HEK293 (cell line): ENCODE data around the gene ZCWPW1.

ENCODE experiments used
- CTCF ChIA-PET: fragments of 350-600 bp; formaldehyde crosslinking; extraction: SDS; loops from one replicate; lab custom pipeline; 2021; ENCODE audit warnings: antibody characterized with exemption; lab: Yijun Ruan, JAX
- POLR2A ChIA-PET: fragments of 300-600 bp; formaldehyde crosslinking; extraction: SDS; loops from one replicate; lab custom pipeline; 2020; ENCODE audit warnings: antibody characterized with exemption, inconsistent platforms; lab: Yijun Ruan, JAX
- H3K27ac ChIP-seq: fragments of 200-500 bp; sonication (Bioruptor generic); 2 replicates; pipeline ENCODE4 v1.5.1; 2014; ENCODE audit warnings: low read depth, low read length, control low read depth, inconsistent platforms; ENCODE audit errors: extremely low read depth
- H3K36me3 ChIP-seq, 2 experiments: fragments of 200-500 bp in 1 of 2; sonication (Bioruptor generic) in 1 of 2; 1 replicate in 1 of 2; 2 replicates in 1 of 2; pipeline ENCODE4 v1.5.1; 2014 to 2017; ENCODE audit warnings: inconsistent platforms in 2 of 2, low read length in 2 of 2; ENCODE audit not compliant: control insufficient read depth in 2 of 2, insufficient read depth in 1 of 2
- H3K4me1 ChIP-seq: fragments of 200-500 bp; sonication (Bioruptor generic); 2 replicates; pipeline ENCODE4 v1.5.1; 2014; ENCODE audit warnings: mild to moderate bottlenecking, low read length, inconsistent platforms; ENCODE audit not compliant: control insufficient read depth, insufficient read depth
- H3K4me3 ChIP-seq: 2 replicates; pipeline ENCODE4 v1.5.1; 2011; ENCODE audit warnings: low read depth, mild to moderate bottlenecking, control low read depth, low read length, moderate library complexity
- H3K9me3 ChIP-seq: fragments of 200-500 bp; sonication (Bioruptor generic); 2 replicates; pipeline ENCODE4 v1.5.1; 2014; ENCODE audit warnings: low read depth, low read length, inconsistent platforms; ENCODE audit not compliant: control insufficient read depth, insufficient read depth
- BCL11A ChIP-seq: fragments of 450-650 bp; formaldehyde crosslinking; IDR thresholded peaks from 2 replicates; pipeline ENCODE4 v1.5.1; 2016; ENCODE audit warnings: low read depth, missing biosample characterization, missing genetic modification characterization
- IKZF3 ChIP-seq: fragments of 450-650 bp; IDR thresholded peaks from 2 replicates; pipeline ENCODE4 v1.5.0; 2018; ENCODE audit warnings: missing biosample characterization, mild to moderate bottlenecking, missing genetic modification characterization, moderate library complexity
- PATZ1 ChIP-seq: fragments of 450-650 bp; formaldehyde crosslinking; IDR thresholded peaks from 2 replicates; pipeline ENCODE4 v1.5.1; 2016; ENCODE audit warnings: missing biosample characterization, missing genetic modification characterization
- PRDM1 ChIP-seq: fragments of 450-650 bp; formaldehyde crosslinking; IDR thresholded peaks from 2 replicates; pipeline ENCODE4; 2016; ENCODE audit warnings: missing biosample characterization, missing genetic modification characterization
- YY1 ChIP-seq: fragments of 450-650 bp; formaldehyde crosslinking; IDR thresholded peaks from 2 replicates; pipeline ENCODE4 v1.5.1; 2018; ENCODE audit warnings: missing biosample characterization, missing genetic modification characterization
- ZBTB11 ChIP-seq: fragments of 450-650 bp; formaldehyde crosslinking; conservative IDR thresholded peaks from 2 replicates; pipeline ENCODE4 v1.5.1; 2016; ENCODE audit warnings: low read depth, missing biosample characterization, missing genetic modification characterization
- ZBTB17 ChIP-seq: fragments of 450-650 bp; formaldehyde crosslinking; IDR thresholded peaks from 2 replicates; pipeline ENCODE4 v1.5.1; 2016; ENCODE audit warnings: missing biosample characterization, missing genetic modification characterization
- ZEB2 ChIP-seq: fragments of 450-650 bp; formaldehyde crosslinking; IDR thresholded peaks from 2 replicates; pipeline ENCODE4 v1.5.1; 2016; ENCODE audit warnings: missing biosample characterization, missing genetic modification characterization
- ZNF18 ChIP-seq: fragments of 450-650 bp; formaldehyde crosslinking; IDR thresholded peaks from 2 replicates; pipeline ENCODE4 v1.5.1; 2016; ENCODE audit warnings: missing biosample characterization, missing genetic modification characterization
- ZNF221 ChIP-seq: fragments of 450-650 bp; formaldehyde crosslinking; IDR thresholded peaks from 2 replicates; pipeline ENCODE4 v1.5.1; 2017; ENCODE audit warnings: missing biosample characterization, missing genetic modification characterization, borderline replicate concordance
- ZNF23 ChIP-seq: fragments of 450-650 bp; formaldehyde crosslinking; IDR thresholded peaks from 2 replicates; pipeline ENCODE4 v1.5.1; 2016; ENCODE audit warnings: missing biosample characterization, missing genetic modification characterization, borderline replicate concordance
- ZNF341 ChIP-seq: fragments of 450-650 bp; formaldehyde crosslinking; IDR thresholded peaks from 2 replicates; pipeline ENCODE4; 2016; ENCODE audit warnings: low read depth, missing biosample characterization, missing genetic modification characterization
- ZNF423 ChIP-seq: fragments of 450-650 bp; formaldehyde crosslinking; IDR thresholded peaks from 2 replicates; pipeline ENCODE4 v1.5.1; 2016; ENCODE audit warnings: missing biosample characterization, missing genetic modification characterization
- ZNF513 ChIP-seq: fragments of 450-650 bp; IDR thresholded peaks from 2 replicates; pipeline ENCODE4 v1.5.1; 2018; ENCODE audit warnings: missing biosample characterization, missing genetic modification characterization
- ZNF561 ChIP-seq: fragments of 450-650 bp; IDR thresholded peaks from 2 replicates; pipeline ENCODE4 v1.5.1; 2018; ENCODE audit warnings: missing biosample characterization, missing genetic modification characterization, borderline replicate concordance
- ZNF600 ChIP-seq: fragments of 450-650 bp; formaldehyde crosslinking; IDR thresholded peaks from 2 replicates; pipeline ENCODE4 v1.5.1; 2016; ENCODE audit warnings: missing biosample characterization, missing genetic modification characterization
- ZNF658 ChIP-seq: fragments of 450-650 bp; formaldehyde crosslinking; IDR thresholded peaks from 2 replicates; pipeline ENCODE4; 2016; ENCODE audit warnings: missing biosample characterization, missing genetic modification characterization
- ZNF664 ChIP-seq: fragments of 450-650 bp; formaldehyde crosslinking; IDR thresholded peaks from 2 replicates; pipeline ENCODE4 v1.5.1; 2016; ENCODE audit warnings: missing biosample characterization, missing genetic modification characterization
- ZNF830 ChIP-seq: fragments of 450-650 bp; IDR thresholded peaks from 2 replicates; pipeline ENCODE4 v1.5.0; 2018; ENCODE audit warnings: missing biosample characterization, missing genetic modification characterization, low read depth, mild to moderate bottlenecking, moderate library complexity

The ZCWPW1 gene

GRCh38 chr7:100434297-100435144, 6.0 kb upstream of the ZCWPW1 start:
- peaks cover 4 to 48% of the 10 kb centered on the region in 2 experiments; a peak in 2 of 3 replicates for H3K36me3 ChIP-seq
- peak overlapping the region; percentile 97 for H3K27ac ChIP-seq
- H3K9me3 ChIP-seq: no peaks in the 10 kb centered on the region
- TF ChIP-seq ZNF18 (tag by site-specific recombination): peak; percentile 65
- peak; percentile 12; the same call in 1 of the 2 replicates for TF ChIP-seq ZEB2 (tag by site-specific recombination)
- TF ChIP-seq ZNF600: 0 out of 2 replicates have a peak, but pooled peaks have one; percentile 69
- TF ChIP-seq ZNF513: no peak
- TF ChIP-seq ZBTB17 (tag by site-specific recombination): peak; percentile 9; the same call in 1 of the 2 replicates
- no peak for TF ChIP-seq ZNF23 (tag by site-specific recombination)
- TF ChIP-seq ZNF664 (tag by site-specific recombination): peak; percentile 65; the same call in 1 of the 2 replicates
- TF ChIP-seq ZNF830 (tag by site-specific recombination): no peak
- TF ChIP-seq, all 188 proteins: peak for 5
- peak overlapping the region; percentile 84; the same call in 1 of the 2 replicates for H3K4me3 ChIP-seq
- ChIA-PET CTCF (interaction anchor here (0.6 to 1.9 kb wide), 5 partner anchors 16 to 647 kb away, joined by 3 to 8 read pairs (median 3); no protein-coding TSS in a partner anchor), POLR2A (interaction anchor here (0.6 to 1.2 kb wide), 3 partner anchors 12 to 226 kb away, joined by 3 read pairs; partner anchors contain the start of genes FBXO24 and LRCH4)
- H3K4me1 ChIP-seq: peaks cover 4% of the 10 kb centered on the region

GRCh38 chr7:100433592-100434296, 5.2 kb upstream of the ZCWPW1 start:
- Histone ChIP-seq H3K27ac (peak overlapping the region; percentile 36; the same call in 1 of the 2 replicates), H3K9me3 (no peaks in the 10 kb centered on the region), H3K4me3 (no peak overlapping the region), H3K4me1 (peaks cover 4% of the 10 kb centered on the region), H3K36me3 (peaks cover 4 to 48% of the 10 kb centered on the region in 2 experiments; a peak in 2 of 3 replicates)
- TF ChIP-seq ZNF341 (peak; percentile 27; the same call in 1 of the 2 replicates), ZNF658 (tag by site-specific recombination) (no peak), ZEB2 (tag by site-specific recombination) (peak; percentile 33; the same call in 1 of the 2 replicates), PATZ1 (tag by site-specific recombination) (0 out of 2 replicates have a peak, but pooled peaks have one; percentile 37), ZNF561 (0 out of 2 replicates have a peak, but pooled peaks have one; percentile 34), IKZF3 (tag by site-specific recombination) (peak; percentile 27; the same call in 1 of the 2 replicates), BCL11A (tag by site-specific recombination) (no peak), ZNF513 (peak; percentile 75), ZBTB11 (peak; percentile 59), ZNF423 (tag by site-specific recombination) (no peak), YY1 (tag by site-specific recombination) (no peak), ZNF221 (tag by site-specific recombination) (no peak), PRDM1 (peak; percentile 89; the same call in 1 of the 2 replicates)
- ChIA-PET POLR2A (interaction anchor here (0.6 to 1.2 kb wide), 2 partner anchors 152 to 227 kb away, joined by 3 read pairs; partner anchors contain the start of genes FBXO24 and LRCH4), CTCF (interaction anchor here (0.7 to 1.9 kb wide), 3 partner anchors 16 to 646 kb away, joined by 3 to 8 read pairs (median 3); no protein-coding TSS in a partner anchor)
